ENCODE results near the gene TNFAIP3. TPM values are rescaled to one million over a fixed set of nuclear protein-coding genes. Genes with fewer than 3 reads are reported as not detected.

Gene TNFAIP3
- total RNA-seq, 2 donors from 2014 or later = 9.6 to 12.5 TPM

- TF ChIP-seq POLR2A (IDR thresholded peaks at IDR 0.05) (no peak), CTCF (IDR thresholded peaks at IDR 0.05) (no peak)
- Histone ChIP-seq H3K27me3 (no peaks in the 10 kb centered on the region), H3K4me3 (no peak overlapping the region), H3K9me3 (no peaks in the 10 kb centered on the region), H3K36me3 (replicated peaks in 1 of 2; ENCODE audit: insufficient read depth in 1 of 2, low read depth in 2 of 2) (peaks cover 41 to 43% of the 10 kb centered on the region in 2 donors), H3K27ac (no peak overlapping the region), H3K4me1 (peaks cover 27% of the 10 kb centered on the region)
- no peak for DNase-seq
- intact Hi-C loops (cut with DNase I) = no loop called here
- WGBS, 2 donors = 93 to 94% methylated on average over 2 of the region's 2 CpGs
- no peak for ATAC-seq
Observed at GRCh38 chr6:137876547-137876946, 9.5 kb downstream of the TNFAIP3 start.

GRCh38 chr6:137877113-137877512 lies 10.1 kb downstream of the TNFAIP3 start:
- Histone ChIP-seq H3K4me3 (no peak overlapping the region), H3K9me3 (no peaks in the 10 kb centered on the region), H3K4me1 (peaks cover 22% of the 10 kb centered on the region), H3K27ac (no peak overlapping the region), H3K36me3 (replicated peaks in 1 of 2; ENCODE audit: insufficient read depth in 1 of 2, low read depth in 2 of 2) (peaks cover 44 to 47% of the 10 kb centered on the region in 2 donors), H3K27me3 (no peaks in the 10 kb centered on the region)
- ATAC-seq = no peak
- intact Hi-C loops (cut with DNase I) = no loop called here
- WGBS, 2 donors = 83 to 96% methylated on average over 3 of the region's 3 CpGs
- no peak for DNase-seq
- TF ChIP-seq POLR2A (IDR thresholded peaks at IDR 0.05) (no peak), CTCF (IDR thresholded peaks at IDR 0.05) (no peak)

GRCh38 chr6:137877606-137878005 lies 10.5 kb downstream of the TNFAIP3 start:
- H3K9me3 ChIP-seq = no peaks in the 10 kb centered on the region
- TF ChIP-seq POLR2A (IDR thresholded peaks at IDR 0.05) (no peak), CTCF (IDR thresholded peaks at IDR 0.05) (no peak)
- peaks cover 17% of the 10 kb centered on the region for H3K4me1 ChIP-seq
- intact Hi-C loops (cut with DNase I) = no loop called here
- H3K27me3 ChIP-seq = no peaks in the 10 kb centered on the region
- no peak overlapping the region for H3K27ac ChIP-seq
- H3K4me3 ChIP-seq = no peak overlapping the region
- DNase-seq = no peak
- 95 to 97% methylated on average over 5 of the region's 5 CpGs for WGBS, 2 donors
- H3K36me3 ChIP-seq (replicated peaks in 1 of 2; ENCODE audit: insufficient read depth in 1 of 2, low read depth in 2 of 2) = peaks cover 47 to 48% of the 10 kb centered on the region in 2 donors
- no peak for ATAC-seq

GRCh38 chr6:137878029-137878428 lies 11.0 kb downstream of the TNFAIP3 start:
- 72 to 90% methylated on average over 2 of the region's 2 CpGs for WGBS, 2 donors
- peaks cover 47 to 48% of the 10 kb centered on the region in 2 donors for H3K36me3 ChIP-seq (replicated peaks in 1 of 2; ENCODE audit: insufficient read depth in 1 of 2, low read depth in 2 of 2)
- H3K27ac ChIP-seq = no peak overlapping the region
- H3K27me3 ChIP-seq = no peaks in the 10 kb centered on the region
- no peak overlapping the region for H3K4me3 ChIP-seq
- peaks cover 13% of the 10 kb centered on the region for H3K4me1 ChIP-seq
- no peak for TF ChIP-seq CTCF (IDR thresholded peaks at IDR 0.05)
- TF ChIP-seq POLR2A (IDR thresholded peaks at IDR 0.05) = no peak
- H3K9me3 ChIP-seq = no peaks in the 10 kb centered on the region
- ATAC-seq (no peak), DNase-seq (no peak)
- intact Hi-C loops (cut with DNase I) = no loop called here

GRCh38 chr6:137878486-137879285 lies 11.6 kb downstream of the TNFAIP3 start:
- Histone ChIP-seq H3K4me1 (peaks cover 8% of the 10 kb centered on the region), H3K36me3 (replicated peaks in 1 of 2; ENCODE audit: insufficient read depth in 1 of 2, low read depth in 2 of 2) (peaks cover 47 to 50% of the 10 kb centered on the region in 2 donors), H3K9me3 (no peaks in the 10 kb centered on the region), H3K4me3 (no peak overlapping the region), H3K27me3 (no peaks in the 10 kb centered on the region), H3K27ac (no peak overlapping the region)
- ATAC-seq = no peak
- no peak for DNase-seq
- intact Hi-C loops (cut with DNase I) = no loop called here
- TF ChIP-seq POLR2A (IDR thresholded peaks at IDR 0.05) (no peak), CTCF (IDR thresholded peaks at IDR 0.05) (no peak)
- 86 to 88% methylated on average over 26 to 32 of the region's 33 CpGs for WGBS, 2 donors
